B cell (primary cell): ENCODE results near the gene KRT38. TPM values are rescaled to one million over a fixed set of nuclear protein-coding genes. Genes with fewer than 3 reads are reported as not detected.

ENCODE experiments used
- ATAC-seq: fragments of 200-7000 bp; cut with Tn5 transposase; one replicate; pipeline ENCODE4 v1.10.0; 2021; ENCODE audit warnings: low read depth, mild to moderate bottlenecking, moderate number of reproducible peaks, moderate library complexity
- CTCF ChIA-PET: fragments of 350-600 bp; sonication (Branson Sonifier 250); formaldehyde crosslinking; loops from one replicate; lab custom pipeline; 2021; ENCODE audit warnings: antibody characterized with exemption, inconsistent platforms; lab: Charles Lee
- POLR2A ChIA-PET: fragments of 350-600 bp; sonication (Branson Sonifier 250); formaldehyde crosslinking; loops from one replicate; lab custom pipeline; 2021; ENCODE audit warnings: antibody characterized with exemption; lab: Charles Lee
- DNase-seq: peaks from one replicate; pipeline ENCODE4 v3.0.0; 2013
- H2AFZ ChIP-seq: 2 replicates; pipeline ENCODE4 v1.6.1; 2012; ENCODE audit warnings: mild to moderate bottlenecking, low read depth, low read length; ENCODE audit not compliant: insufficient read depth, poor library complexity, severe bottlenecking
- H3K27ac ChIP-seq, 2 donors: 1 replicate in 1 of 2; 2 replicates in 1 of 2; pipeline ENCODE4 v1.5.1; 2012 to 2013; ENCODE audit warnings: low read length in 2 of 2, mild to moderate bottlenecking in 2 of 2, moderate library complexity in 1 of 2
- H3K27me3 ChIP-seq, 4 experiments: fragments of 200-600 bp in 1 of 4; sonication (generic) in 1 of 4; replicated peaks in 1 of 4; 1 replicate in 2 of 4; 2 replicates in 2 of 4; pipeline versions ENCODE4 v1.6.1 to v1.7.0; 2013 to 2016; ENCODE audit warnings: low read length in 3 of 4, mild to moderate bottlenecking in 2 of 4, mixed read lengths in 1 of 4, moderate library complexity in 1 of 4; ENCODE audit not compliant: insufficient read depth in 4 of 4, control insufficient read depth in 3 of 4; ENCODE audit errors: control extremely low read depth in 1 of 4
- H3K36me3 ChIP-seq, 2 experiments: replicated peaks in 1 of 2; 1 replicate in 1 of 2; 2 replicates in 1 of 2; pipeline versions ENCODE4 v1.6.1 to v1.7.1; 2013; ENCODE audit warnings: low read length in 1 of 2; ENCODE audit not compliant: insufficient read depth in 2 of 2, control insufficient read depth in 1 of 2; ENCODE audit errors: control extremely low read depth in 1 of 2, extremely low read depth in 1 of 2
- H3K4me1 ChIP-seq, 2 donors: fragments of 200-600 bp in 1 of 2; sonication (generic) in 1 of 2; 1 replicate in 1 of 2; 2 replicates in 1 of 2; pipeline versions ENCODE4 v1.5.1 to v1.6.1; 2013 to 2017; ENCODE audit warnings: low read length in 2 of 2; ENCODE audit not compliant: control insufficient read depth in 2 of 2, insufficient read depth in 2 of 2
- H3K4me2 ChIP-seq: replicated peaks from 2 replicates; pipeline ENCODE3; 2012; ENCODE audit warnings: mild to moderate bottlenecking, low read depth, low read length; ENCODE audit not compliant: poor library complexity, severe bottlenecking
- H3K4me3 ChIP-seq, 5 experiments: fragments of 200-600 bp in 1 of 5; sonication (generic) in 1 of 5; 1 replicate in 3 of 5; 2 replicates in 2 of 5; pipeline versions ENCODE4 v1.5.1 to v1.7.0; 2011 to 2016; ENCODE audit warnings: low read length in 4 of 5, mild to moderate bottlenecking in 4 of 5, low read depth in 2 of 5, control low read depth in 1 of 5, moderate library complexity in 1 of 5; ENCODE audit not compliant: insufficient read depth in 1 of 5; ENCODE audit errors: control extremely low read depth in 1 of 5, extremely low read depth in 1 of 5
- H3K79me2 ChIP-seq: fragments of 200-600 bp; sonication (generic); one replicate; pipeline ENCODE4 v1.6.0; 2016; ENCODE audit warnings: low read length; ENCODE audit not compliant: control insufficient read depth, insufficient read depth
- H3K9ac ChIP-seq: fragments of 200-600 bp; sonication (generic); 2 replicates; pipeline ENCODE4 v1.6.1; 2017; ENCODE audit warnings: mild to moderate bottlenecking, low read length, moderate library complexity
- H3K9me3 ChIP-seq, 3 donors: one replicate each; pipeline versions ENCODE4 v1.6.1 to v1.7.1; 2013; ENCODE audit warnings: low read length in 2 of 3; ENCODE audit not compliant: control insufficient read depth in 2 of 3, insufficient read depth in 1 of 3; ENCODE audit errors: control extremely low read depth in 1 of 3
- H4K20me1 ChIP-seq: 2 replicates; pipeline ENCODE4 v1.6.0; 2012; ENCODE audit warnings: mild to moderate bottlenecking, low read length; ENCODE audit not compliant: insufficient read depth, control insufficient read depth, poor library complexity, severe bottlenecking
- H3K27ac Mint-ChIP-seq: one replicate; pipeline ENCODE4 v1.8.0; 2021; ENCODE audit warnings: mixed read lengths
- H3K27me3 Mint-ChIP-seq: one replicate; pipeline ENCODE4 v1.8.0; 2021; ENCODE audit warnings: mixed read lengths
- H3K4me1 Mint-ChIP-seq: one replicate; pipeline ENCODE4 v1.8.0; 2021; ENCODE audit warnings: mixed read lengths
- H3K4me3 Mint-ChIP-seq: one replicate; pipeline ENCODE4 v1.8.0; 2021; ENCODE audit warnings: mixed read lengths
- H3K9me3 Mint-ChIP-seq: one replicate; pipeline ENCODE4 v1.8.0; 2022; ENCODE audit warnings: mixed read lengths; ENCODE audit not compliant: insufficient read depth
- CTCF ChIP-seq: fragments of 200-600 bp; IDR thresholded peaks from one replicate; pipeline ENCODE4 v1.8.0; 2022; ENCODE audit warnings: antibody characterized with exemption, mild to moderate bottlenecking
- EZH2 ChIP-seq: IDR thresholded peaks from 2 replicates; pipeline ENCODE4 v1.6.1; 2012; ENCODE audit warnings: borderline replicate concordance, low read depth, mild to moderate bottlenecking, moderate library complexity, low read length; ENCODE audit not compliant: insufficient read depth, poor library complexity, severe bottlenecking
- WGBS: methylation state at CpG from one replicate; pipeline ENCODE4 v1.1.5; 2013; ENCODE audit warnings: missing lambda C conversion rate; ENCODE audit not compliant: insufficient coverage; 5-methylcytosine and 5-hydroxymethylcytosine counted together
- intact Hi-C: fragments of 100-400 bp; cut with micrococcal nuclease; formaldehyde crosslinking; loops from one replicate; pipeline ENCODE4 v1.10.0; 2022
- polyA plus RNA-seq: library from polyadenylated mRNA; depleted of rRNA; stranded (reverse); fragments of >200 nt; gene quantifications from 2 replicates; pipeline ENCODE4 v1.2.3, GENCODE V29; 2012
- total RNA-seq, 2 donors: library from RNA; stranded (reverse); fragments of 120-200 nt in 1 of 2; gene quantifications; 1 replicate in 1 of 2; 2 replicates in 1 of 2; pipeline versions ENCODE4 v1.2.3 to v1.2.4, GENCODE V29; 2013 to 2022

The KRT38 gene
- total and polyA plus RNA-seq, 2 donors (not counting 1 experiment from before 2014, with no cell fraction given), result not detected

DNA sequence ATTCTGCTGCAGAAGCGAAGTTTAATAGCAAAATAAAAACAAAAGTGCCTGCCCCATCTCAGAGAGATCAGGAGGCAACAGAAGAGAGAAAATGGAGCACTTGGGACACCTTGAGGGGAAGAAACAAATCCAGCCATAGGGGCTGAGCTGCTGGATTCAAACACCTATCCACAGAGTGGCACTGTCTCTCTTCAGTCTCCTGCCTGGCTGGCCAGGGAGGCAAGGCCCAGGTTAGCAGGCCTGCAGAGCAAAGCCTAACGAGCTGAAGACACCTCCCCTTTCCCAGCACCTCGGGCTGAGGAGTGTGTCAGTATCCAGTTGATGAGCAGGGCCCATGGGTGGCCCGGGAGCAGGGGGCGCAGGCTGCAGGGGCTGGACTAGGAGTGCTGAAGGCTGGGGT is 34.6 kb downstream of the KRT38 start:
- Histone ChIP-seq H3K4me1 (no peaks in the 10 kb centered on the region), H3K4me3 (no peak overlapping the region), H3K27ac (no peak overlapping the region), H4K20me1 (no peaks in the 10 kb centered on the region), H3K79me2 (no peaks in the 10 kb centered on the region), H2AFZ (no peak overlapping the region), H3K9me3 (no peaks in the 10 kb centered on the region), H3K27me3 (peaks cover 0 to 7% (median 0%) of the 10 kb centered on the region in 4 experiments), H3K36me3 (no peaks in the 10 kb centered on the region), H3K4me2 (no peak overlapping the region), H3K9ac (no peak overlapping the region)
- DNase-seq, result no peak
- no peak for ATAC-seq
- ChIA-PET POLR2A (no interaction called here), CTCF (no interaction called here)
- no peak overlapping the region for H3K4me3 Mint-ChIP-seq
- H3K9me3 Mint-ChIP-seq, result no peaks in the 10 kb centered on the region
- intact Hi-C loops, result no loop called here
- H3K4me1 Mint-ChIP-seq, result no peaks in the 10 kb centered on the region
- peaks cover 28% of the 10 kb centered on the region for H3K27me3 Mint-ChIP-seq
- H3K27ac Mint-ChIP-seq, result no peak overlapping the region
- WGBS, result 40% methylated on average over 1 of the region's 5 CpGs
- TF ChIP-seq CTCF (no peak), EZH2 (no peak)

DNA sequence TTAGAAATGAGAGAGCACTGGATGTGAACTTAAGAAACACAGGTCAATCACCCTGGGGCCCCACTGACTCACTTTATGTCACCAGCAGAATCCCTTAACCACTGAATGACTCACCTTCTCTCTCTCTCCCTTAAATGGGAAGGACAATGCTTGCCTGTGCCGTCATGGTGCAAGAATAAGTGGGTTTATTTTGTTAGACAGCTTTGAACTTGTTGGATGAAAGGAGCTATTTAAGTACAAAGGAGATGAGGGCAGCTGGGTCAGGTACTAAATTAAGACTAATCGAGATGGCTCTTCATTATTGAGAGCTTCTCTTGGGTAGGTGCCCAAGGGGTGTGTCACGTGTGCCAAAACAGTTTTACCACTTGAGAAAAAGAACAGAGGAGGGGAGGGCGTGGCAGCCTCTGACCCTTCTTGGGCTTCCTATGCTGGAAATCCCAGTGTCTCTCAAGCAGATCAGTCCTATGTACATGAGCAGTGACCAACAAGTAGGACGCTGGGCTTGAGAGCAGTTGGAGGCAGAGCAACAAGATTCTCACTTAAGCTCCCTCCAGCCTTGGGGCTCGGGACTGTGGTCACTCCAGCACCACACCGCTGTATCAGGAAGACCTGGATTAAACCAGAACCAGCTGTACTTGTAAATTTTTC is 36.6 kb downstream of the KRT38 start:
- no peak overlapping the region for H2AFZ ChIP-seq
- no peaks in the 10 kb centered on the region for H3K4me1 Mint-ChIP-seq
- no peaks in the 10 kb centered on the region for H3K36me3 ChIP-seq
- peaks cover 0 to 11% (median 1%) of the 10 kb centered on the region in 4 experiments for H3K27me3 ChIP-seq
- H3K4me3 Mint-ChIP-seq, result no peak overlapping the region
- no peak for DNase-seq
- H3K27ac ChIP-seq, result no peak overlapping the region
- no peaks in the 10 kb centered on the region for H3K4me1 ChIP-seq
- peaks cover 37% of the 10 kb centered on the region for H3K27me3 Mint-ChIP-seq
- H3K4me3 ChIP-seq, result no peak overlapping the region
- H3K9ac ChIP-seq, result no peak overlapping the region
- no peaks in the 10 kb centered on the region for H4K20me1 ChIP-seq
- POLR2A ChIA-PET, result no interaction called here
- CTCF ChIA-PET, result no interaction called here
- no peaks in the 10 kb centered on the region for H3K9me3 ChIP-seq
- ATAC-seq, result no peak
- no peaks in the 10 kb centered on the region for H3K9me3 Mint-ChIP-seq
- H3K27ac Mint-ChIP-seq, result no peak overlapping the region
- TF ChIP-seq CTCF (no peak), EZH2 (no peak)
- intact Hi-C loops, result no loop called here
- no peak overlapping the region for H3K4me2 ChIP-seq
- no peaks in the 10 kb centered on the region for H3K79me2 ChIP-seq
- 84% methylated on average over 3 of the region's 7 CpGs for WGBS
